Measurements from ENCODE around the gene NELL1. TPM values are rescaled to one million over a fixed set of nuclear protein-coding genes. Genes with fewer than 3 reads are reported as not detected.

NELL1 gene
- total RNA-seq, 2 donors from 2014 or later, result not detected

GRCh38 chr11:21465920-21466319 lies 796.5 kb downstream of the NELL1 start:
- no peak overlapping the region for H3K4me3 ChIP-seq
- DNase-seq (no peak), ATAC-seq (no peak)
- TF ChIP-seq CTCF (IDR thresholded peaks at IDR 0.05) (no peak), POLR2A (IDR thresholded peaks at IDR 0.05) (no peak)
- intact Hi-C loops (cut with DNase I), result no loop called here
- no peaks in the 10 kb centered on the region for H3K9me3 ChIP-seq
- no peaks in the 10 kb centered on the region for H3K4me1 ChIP-seq
- no peaks in the 10 kb centered on the region for H3K36me3 ChIP-seq (replicated peaks in 1 of 2; ENCODE audit: insufficient read depth in 1 of 2, low read depth in 2 of 2)
- no peaks in the 10 kb centered on the region for H3K27me3 ChIP-seq
- H3K27ac ChIP-seq, result no peak overlapping the region
- WGBS, 2 donors, result 65 to 76% methylated on average over 4 of the region's 4 CpGs

- TF ChIP-seq CTCF (IDR thresholded peaks at IDR 0.05) (no peak), POLR2A (IDR thresholded peaks at IDR 0.05) (no peak)
- intact Hi-C loops (cut with DNase I), result no loop called here
- ATAC-seq, result no peak
Measured at GRCh38 chr11:21470521-21470920, 801.1 kb downstream of the NELL1 start.

GRCh38 chr11:21472261-21472660 lies 802.9 kb downstream of the NELL1 start:
- Histone ChIP-seq H3K36me3 (replicated peaks in 1 of 2; ENCODE audit: insufficient read depth in 1 of 2, low read depth in 2 of 2) (no peaks in the 10 kb centered on the region), H3K9me3 (no peaks in the 10 kb centered on the region), H3K4me1 (no peaks in the 10 kb centered on the region), H3K27ac (no peak overlapping the region), H3K4me3 (no peak overlapping the region), H3K27me3 (no peaks in the 10 kb centered on the region)
- ATAC-seq (no peak), DNase-seq (no peak)
- WGBS, 2 donors, result 27 to 28% methylated on average over 3 of the region's 3 CpGs
- intact Hi-C loops (cut with DNase I), result no loop called here
- TF ChIP-seq CTCF (IDR thresholded peaks at IDR 0.05) (no peak), POLR2A (IDR thresholded peaks at IDR 0.05) (no peak)

More at GRCh38 chr11:21470521-21470920, 801.1 kb downstream of the NELL1 start:
- no peak for DNase-seq
- Histone ChIP-seq H3K4me3 (no peak overlapping the region), H3K9me3 (no peaks in the 10 kb centered on the region), H3K27ac (no peak overlapping the region), H3K4me1 (no peaks in the 10 kb centered on the region), H3K27me3 (no peaks in the 10 kb centered on the region), H3K36me3 (replicated peaks in 1 of 2; ENCODE audit: insufficient read depth in 1 of 2, low read depth in 2 of 2) (no peaks in the 10 kb centered on the region)

- no peaks in the 10 kb centered on the region for H3K4me1 ChIP-seq
- DNase-seq, result no peak
- H3K4me3 ChIP-seq, result no peak overlapping the region
- intact Hi-C loops (cut with DNase I), result no loop called here
- H3K27me3 ChIP-seq, result no peaks in the 10 kb centered on the region
- no peak overlapping the region for H3K27ac ChIP-seq
- H3K9me3 ChIP-seq, result no peaks in the 10 kb centered on the region
- no peaks in the 10 kb centered on the region for H3K36me3 ChIP-seq (replicated peaks in 1 of 2; ENCODE audit: insufficient read depth in 1 of 2, low read depth in 2 of 2)
- TF ChIP-seq CTCF (IDR thresholded peaks at IDR 0.05) (no peak), POLR2A (IDR thresholded peaks at IDR 0.05) (no peak)
- ATAC-seq, result no peak
Measured at GRCh38 chr11:21474529-21474928, 805.1 kb downstream of the NELL1 start.

- intact Hi-C loops (cut with DNase I), result no loop called here
- ATAC-seq, result no peak
Measured at GRCh38 chr11:21475276-21475675, 805.9 kb downstream of the NELL1 start.

More at GRCh38 chr11:21475276-21475675, 805.9 kb downstream of the NELL1 start:
- Histone ChIP-seq H3K27ac (no peak overlapping the region), H3K36me3 (replicated peaks in 1 of 2; ENCODE audit: insufficient read depth in 1 of 2, low read depth in 2 of 2) (no peaks in the 10 kb centered on the region), H3K4me3 (no peak overlapping the region), H3K9me3 (no peaks in the 10 kb centered on the region), H3K4me1 (no peaks in the 10 kb centered on the region), H3K27me3 (no peaks in the 10 kb centered on the region)
- no peak for TF ChIP-seq POLR2A (IDR thresholded peaks at IDR 0.05)
- 42 to 48% methylated on average over 2 of the region's 2 CpGs for WGBS, 2 donors
- no peak for DNase-seq

All from body of pancreas (tissue), 4 donors.